HG03196 (cell line): ENCODE data around the gene EXOC3.
"Not testable (repeated sequence)": the region's sequence is repeated elsewhere in the genome, so short reads cannot be mapped to it uniquely, and the experiment has no call there.

Experiments used
- ATAC-seq: cut with Tn5 transposase; IDR thresholded peaks from one replicate; pipeline ENCODE4 v1.9.1; 2021; ENCODE audit not compliant: unreplicated experiment

Gene EXOC3

DNA sequence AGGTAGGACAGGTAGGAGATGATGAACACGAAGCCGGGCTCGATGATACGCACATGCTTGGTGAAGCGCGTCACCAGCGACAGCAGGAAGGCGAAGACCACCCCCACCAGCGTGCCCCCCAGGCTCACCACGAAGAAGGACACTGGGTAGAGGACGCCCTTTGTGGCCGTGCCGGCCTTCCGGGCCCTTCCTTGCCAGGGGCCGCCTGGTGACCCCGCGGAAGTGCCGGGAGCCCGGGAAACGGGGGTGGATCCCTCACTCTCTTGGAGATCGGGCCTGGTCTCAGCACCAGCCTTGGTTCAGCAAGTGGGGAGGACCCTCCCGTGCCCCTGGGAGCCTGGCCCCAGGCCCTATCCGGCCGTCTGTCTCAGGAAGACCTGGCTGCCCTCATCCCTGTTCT lies 41.6 kb downstream of the EXOC3 start:
- ATAC-seq = no peak

- ATAC-seq = no peak
Observed at GRCh38 chr5:485113-485945, 42.4 kb downstream of the EXOC3 start.

DNA sequence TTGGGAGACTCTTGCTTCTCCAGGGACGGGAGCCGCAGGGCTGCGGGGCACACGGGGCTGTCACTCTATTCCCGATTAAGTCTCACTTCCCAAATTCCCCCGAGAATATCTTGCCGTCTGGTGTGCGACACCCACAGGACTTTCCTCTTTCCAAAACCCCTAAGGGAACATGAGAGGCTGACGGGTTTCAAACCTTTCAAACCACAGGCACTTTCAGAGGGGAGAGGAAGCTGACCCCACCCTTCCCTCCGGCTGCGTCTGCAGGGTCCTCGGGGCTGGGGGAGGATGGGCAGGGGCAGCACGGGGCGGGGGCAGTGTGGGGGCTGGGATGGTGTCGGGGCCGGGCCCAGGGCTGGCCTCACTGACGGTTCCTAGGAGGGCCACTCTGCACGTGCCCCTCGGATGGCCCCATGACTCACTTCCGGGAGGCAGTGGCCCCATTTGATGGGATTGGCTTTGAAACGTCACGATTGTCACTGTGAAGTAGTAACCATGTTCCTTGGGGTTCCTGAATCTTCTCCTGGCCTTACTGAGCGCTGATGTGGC lies 43.0 kb downstream of the EXOC3 start:
- no peak for ATAC-seq

DNA sequence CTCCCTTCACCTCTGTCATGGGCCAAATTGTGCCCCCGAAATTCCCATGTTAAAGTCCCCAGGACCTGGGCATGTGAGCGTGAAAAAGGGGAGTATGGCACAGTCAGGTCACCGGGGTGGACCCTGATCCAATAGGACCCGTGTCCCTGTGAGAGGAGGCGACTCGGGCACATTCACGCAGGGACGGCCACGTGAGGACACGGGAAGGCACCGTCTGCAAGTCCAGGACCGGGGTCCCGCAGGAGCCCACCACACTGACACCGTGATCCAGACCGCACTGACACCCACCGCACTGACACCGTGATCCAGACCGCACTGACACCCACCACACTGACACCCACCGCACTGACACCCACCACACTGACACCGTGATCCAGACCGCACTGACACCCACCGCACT lies 43.6 kb downstream of the EXOC3 start:
- ATAC-seq = not testable (repeated sequence)

GRCh38 chr5:488241-488640 lies 45.3 kb downstream of the EXOC3 start:
- ATAC-seq = no peak

DNA sequence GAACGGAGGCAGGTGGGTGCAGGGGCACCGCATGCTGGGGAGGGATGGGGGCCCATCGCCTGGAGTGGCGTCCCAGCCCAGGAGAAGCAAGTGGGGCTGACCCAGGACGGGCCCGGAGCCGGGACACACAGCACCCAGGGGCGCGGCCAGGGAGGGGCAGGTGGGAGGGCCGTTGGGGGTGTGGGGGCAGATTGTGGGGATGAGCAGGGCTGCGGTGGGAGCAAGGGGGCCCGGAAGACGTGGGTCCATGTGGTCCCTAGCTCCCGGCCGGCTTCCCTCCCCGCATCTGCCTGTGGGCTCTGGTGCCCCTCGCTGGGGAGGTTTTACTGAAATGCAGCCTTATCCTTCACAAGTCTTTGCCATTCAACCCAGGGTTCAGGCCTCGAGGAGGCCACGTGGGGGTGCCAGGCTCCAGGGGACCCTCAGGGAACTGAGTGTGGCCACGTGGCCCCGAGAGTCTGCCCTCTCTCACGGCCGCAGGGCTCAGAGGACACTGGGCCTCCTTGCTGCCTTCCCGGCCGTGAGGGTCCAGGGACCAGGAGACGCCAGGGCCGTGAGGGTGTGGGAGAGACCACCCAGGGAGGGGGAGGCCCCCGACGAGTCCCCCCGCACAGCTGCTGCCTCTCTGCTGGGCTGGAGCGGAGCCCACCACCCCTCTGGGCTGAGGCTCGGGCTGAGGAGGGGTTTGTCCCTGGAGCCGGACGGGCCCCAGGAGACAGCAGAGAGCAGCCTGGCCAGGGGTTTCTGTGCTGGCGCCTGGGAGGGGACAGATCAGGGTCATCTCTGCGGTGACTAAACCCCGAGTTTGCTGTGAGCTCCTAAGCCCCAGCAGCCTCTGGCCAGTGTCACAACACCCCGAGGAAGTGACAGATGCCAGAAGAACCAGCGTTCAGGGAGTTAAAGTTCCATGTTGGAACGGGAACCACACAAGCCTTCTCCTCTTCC lies 46.0 kb downstream of the EXOC3 start:
- no peak for ATAC-seq

DNA sequence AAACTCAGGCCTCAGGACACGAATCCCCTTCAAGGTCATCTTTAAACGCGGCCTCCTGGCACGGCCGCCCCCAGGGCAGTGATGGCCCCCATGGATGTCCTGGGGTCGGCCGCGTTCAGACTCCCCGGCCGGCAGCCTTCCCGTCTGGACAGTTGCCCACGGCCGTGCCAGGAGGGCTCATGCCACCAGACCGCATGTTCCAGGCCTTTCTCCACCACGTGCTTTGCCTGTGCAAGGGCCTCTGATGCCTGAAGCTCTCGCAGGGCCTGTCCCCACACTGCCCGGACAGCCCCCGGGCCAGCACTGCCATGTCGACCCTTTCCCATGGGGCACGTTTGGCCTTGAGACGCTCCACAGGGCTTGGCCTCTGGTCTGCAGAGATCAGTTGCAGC lies 46.7 kb downstream of the EXOC3 start:
- ATAC-seq = no peak

- no peak for ATAC-seq
Observed at GRCh38 chr5:490116-491106, 47.4 kb downstream of the EXOC3 start.

DNA sequence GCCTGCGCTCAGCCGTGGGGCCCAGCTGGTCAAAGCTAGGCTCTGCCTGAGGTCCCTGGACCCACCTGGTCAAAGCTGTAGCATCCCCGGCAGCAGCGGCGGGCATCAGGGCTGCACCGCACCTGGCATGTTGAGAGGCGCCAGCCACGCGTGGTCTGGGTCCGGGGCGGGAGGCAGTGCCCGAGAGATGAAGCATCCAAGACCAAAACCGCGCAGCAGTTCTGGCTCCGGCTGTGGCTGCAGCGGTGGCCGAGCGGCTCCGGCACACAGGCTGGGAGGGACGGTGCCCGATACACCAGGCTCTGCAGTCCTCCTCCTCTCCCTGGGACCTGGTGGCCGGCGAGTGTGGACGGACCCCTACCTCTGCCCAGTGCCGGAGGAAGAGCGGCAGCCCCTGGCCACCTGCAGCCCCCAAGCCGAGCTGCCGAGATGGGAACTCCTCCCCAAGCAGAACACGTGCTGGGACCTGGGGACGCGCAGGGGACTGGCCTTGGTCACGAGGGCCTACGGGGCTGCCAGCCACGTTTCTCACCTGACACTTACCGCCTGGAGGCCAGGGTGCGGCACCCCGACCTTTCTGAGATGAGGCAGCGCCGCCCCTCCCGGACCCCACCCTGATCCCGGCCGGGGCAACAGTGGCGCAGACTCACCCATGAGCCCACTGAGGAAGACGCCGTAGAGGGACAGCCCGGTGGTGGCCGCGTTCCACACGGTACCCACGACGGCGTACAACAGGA lies 48.3 kb downstream of the EXOC3 start:
- ATAC-seq = no peak

DNA sequence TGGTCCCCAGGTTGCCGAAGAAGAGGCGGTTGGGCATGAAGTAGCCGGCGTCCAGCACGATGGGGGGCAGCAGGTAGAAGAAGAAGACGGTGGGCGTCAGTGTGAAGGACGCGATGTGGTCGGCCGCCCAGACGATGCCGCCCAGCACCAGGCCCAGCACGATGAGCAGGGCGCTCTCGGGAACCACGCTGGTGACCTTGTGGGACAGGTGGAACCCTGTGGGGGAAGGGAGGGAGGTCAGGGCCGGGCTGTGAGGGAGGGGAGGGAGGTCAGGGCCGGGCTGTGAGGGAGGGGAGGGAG lies 48.8 kb downstream of the EXOC3 start:
- no peak for ATAC-seq

DNA sequence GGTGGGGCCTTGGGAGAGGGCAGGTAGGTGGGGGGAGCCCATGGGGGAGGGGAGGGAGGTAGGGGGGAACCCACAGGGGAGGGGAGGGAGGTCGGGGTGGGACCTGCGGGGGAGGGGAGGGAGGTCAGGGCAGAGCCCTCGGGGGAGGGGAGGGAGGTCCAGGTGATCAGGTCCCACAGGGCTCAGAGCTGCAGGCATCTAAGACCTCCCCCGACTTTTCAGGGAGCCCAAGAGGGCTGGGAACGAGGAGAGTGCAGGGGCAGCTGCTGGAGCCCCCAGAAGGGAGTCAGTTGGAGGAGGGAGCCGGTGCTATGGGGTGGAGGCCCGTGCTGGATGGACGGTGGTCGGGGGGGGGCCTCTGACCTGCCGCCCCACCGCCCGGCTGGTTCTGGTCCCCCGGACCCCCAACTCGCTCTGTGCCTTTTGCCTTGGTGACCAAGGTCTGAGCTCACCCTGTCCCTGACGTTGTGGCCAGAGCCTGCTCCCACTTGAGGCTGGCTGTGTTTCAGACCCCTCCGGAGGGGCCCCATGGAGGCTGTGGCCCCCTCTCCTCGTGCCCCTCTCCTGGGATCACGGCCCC lies 49.4 kb downstream of the EXOC3 start:
- no peak for ATAC-seq

GRCh38 chr5:493119-493701 lies 50.2 kb downstream of the EXOC3 start:
- no peak for ATAC-seq

GRCh38 chr5:493758-494157 lies 50.8 kb downstream of the EXOC3 start:
- ATAC-seq = no peak

DNA sequence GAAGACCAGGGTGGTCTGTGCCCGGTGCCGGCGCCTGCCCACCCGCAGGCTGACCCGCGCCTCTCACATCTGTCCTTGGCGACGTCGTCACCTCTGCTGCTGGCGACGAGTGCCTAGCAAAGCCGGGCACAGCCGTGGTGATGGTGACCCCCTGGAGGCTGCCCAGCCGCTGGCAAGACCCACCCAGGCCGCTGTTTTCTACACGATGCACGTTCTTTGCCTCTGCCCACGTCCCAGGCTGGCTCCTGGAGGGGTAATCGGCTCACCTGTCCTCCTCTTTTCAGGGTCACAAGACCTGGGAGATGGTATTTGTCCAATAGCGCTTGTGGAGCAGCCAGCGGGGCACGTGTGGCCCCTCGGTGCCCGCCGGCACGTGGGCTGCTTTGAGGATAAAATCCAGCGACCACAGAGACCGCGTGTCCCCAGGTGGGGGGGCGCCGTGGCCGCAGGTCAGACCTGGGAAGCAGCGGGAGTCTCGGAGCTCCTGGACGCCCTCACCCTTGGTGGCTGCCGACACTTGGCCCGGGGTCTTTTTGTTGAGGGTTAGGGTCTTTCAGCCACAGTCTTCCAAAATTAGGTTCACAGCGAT lies 51.8 kb downstream of the EXOC3 start:
- ATAC-seq = no peak

DNA sequence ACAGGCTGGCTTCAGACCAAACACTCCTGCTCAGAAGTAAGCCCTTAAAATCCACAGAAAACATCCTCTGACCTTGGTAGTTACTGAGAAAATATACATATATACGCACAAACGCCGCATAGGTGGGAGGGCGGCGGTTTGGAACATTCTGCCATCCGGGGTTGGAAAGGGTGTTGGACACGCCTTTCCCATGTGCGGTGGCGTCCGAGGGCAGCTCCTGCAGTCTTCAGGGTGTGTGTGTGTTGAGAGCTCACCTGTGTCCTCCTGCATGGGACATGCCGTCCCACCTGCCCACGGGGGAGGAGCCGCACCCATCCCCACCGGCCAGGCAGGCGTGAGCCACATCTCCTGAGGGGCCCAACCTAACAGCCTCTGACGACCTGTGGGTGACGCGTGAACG lies 53.1 kb downstream of the EXOC3 start:
- ATAC-seq = no peak

DNA sequence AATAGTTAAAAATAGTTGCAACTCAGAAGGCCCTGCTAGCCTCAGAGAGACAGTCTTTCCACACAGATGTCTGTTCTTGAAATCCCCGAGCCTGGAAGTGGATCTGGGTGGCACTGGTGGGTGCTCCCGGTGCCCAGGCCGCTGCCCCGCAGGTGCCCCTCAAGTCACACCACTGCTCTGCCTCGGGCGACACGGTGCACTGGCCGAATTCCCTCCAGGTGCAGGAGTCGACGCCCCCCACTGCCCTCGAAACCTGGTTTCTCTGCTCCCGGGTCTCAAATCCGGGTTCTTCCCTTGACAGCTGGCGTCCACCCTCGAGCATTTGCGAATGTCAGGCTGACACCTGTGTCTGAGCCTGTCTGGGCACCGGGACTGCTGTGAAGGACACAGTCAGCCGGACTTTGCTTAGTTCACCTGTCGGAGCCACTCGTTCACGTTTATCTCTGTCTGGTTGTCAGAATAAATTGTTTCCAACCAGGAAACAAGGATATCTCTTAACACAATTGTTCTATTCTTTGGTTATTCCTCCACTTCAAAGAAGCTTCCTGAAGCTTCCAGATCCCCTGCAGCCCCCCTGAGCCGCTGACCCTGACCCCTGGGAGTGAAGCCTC lies 54.2 kb downstream of the EXOC3 start:
- ATAC-seq = no peak

DNA sequence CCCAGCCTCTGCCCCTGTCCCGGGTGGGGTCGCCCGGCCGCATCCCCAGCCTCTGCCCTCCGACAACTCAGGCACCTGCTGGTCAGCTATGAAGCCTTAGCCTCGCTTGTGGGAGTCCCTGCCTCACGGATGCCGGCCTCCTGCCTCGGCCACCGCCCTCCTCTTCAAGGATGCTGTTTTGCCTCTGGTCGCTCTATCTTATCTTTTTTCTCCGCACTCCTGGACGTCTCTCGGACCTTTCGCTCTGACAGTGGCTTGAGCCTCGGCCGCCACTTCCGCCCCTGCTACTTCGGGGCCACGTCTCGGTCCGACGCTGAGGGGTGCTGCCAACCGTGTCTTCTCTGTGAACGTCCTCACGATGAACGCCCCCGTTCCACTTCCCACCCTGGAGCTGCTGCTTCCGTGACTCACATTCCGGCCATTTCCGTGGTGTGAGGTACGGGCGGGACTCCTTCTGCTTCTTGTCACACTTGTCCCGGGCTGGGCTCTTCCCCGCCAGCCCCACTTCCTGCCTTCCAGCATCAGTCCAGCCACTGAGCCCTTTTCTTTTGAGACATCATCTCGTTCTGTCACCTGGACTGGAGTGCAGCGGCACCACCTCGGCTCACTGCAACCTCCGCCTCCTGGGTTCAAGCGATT lies 55.0 kb downstream of the EXOC3 start:
- no peak for ATAC-seq
